Activated naive CD8-positive, alpha-beta T cell treated with anti-CD3 and anti-CD28 coated beads, Interleukin-2, amount 10 ng/mL, durations not matched to agents 7 days and 5 days (primary cell): ENCODE results near the gene P3H2. TPM values are rescaled to one million over a fixed set of nuclear protein-coding genes. Genes with fewer than 3 reads are reported as not detected.
"Not testable (repeated sequence)": the region's sequence is repeated elsewhere in the genome, so short reads cannot be mapped to it uniquely, and the experiment has no call there.

ENCODE experiments used
- ATAC-seq: fragments of 150-1000 bp; cut with Tn5 transposase; one replicate; pipeline ENCODE4 v1.10.0; 2021; ENCODE audit warnings: low read depth, moderate library complexity
- POLR2A ChIA-PET: fragments of 350-600 bp; sonication (Branson Sonifier 250); formaldehyde crosslinking; loops from one replicate; lab custom pipeline; 2021; ENCODE audit warnings: antibody characterized with exemption; lab: Charles Lee
- DNase-seq: peaks from one replicate; pipeline ENCODE4 v3.0.0; 2021
- H3K27ac Mint-ChIP-seq: one replicate; pipeline ENCODE4 v1.8.0; 2022; ENCODE audit warnings: mild to moderate bottlenecking, mixed read lengths
- H3K27me3 Mint-ChIP-seq: one replicate; pipeline ENCODE4 v1.8.0; 2022; ENCODE audit warnings: mild to moderate bottlenecking, moderate library complexity, mixed read lengths
- H3K36me3 Mint-ChIP-seq: one replicate; pipeline ENCODE4 v1.8.0; 2021; ENCODE audit warnings: mild to moderate bottlenecking, mixed read lengths
- H3K4me1 Mint-ChIP-seq: one replicate; pipeline ENCODE4 v1.8.0; 2021; ENCODE audit warnings: mixed read lengths
- H3K4me3 Mint-ChIP-seq: one replicate; pipeline ENCODE4 v1.8.0; 2022; ENCODE audit warnings: mild to moderate bottlenecking, moderate library complexity, mixed read lengths
- H3K9me3 Mint-ChIP-seq: one replicate; pipeline ENCODE4 v1.8.0; 2021; ENCODE audit warnings: mixed read lengths
- total RNA-seq, 2 experiments: library from RNA; stranded (reverse); gene quantifications; one replicate each; pipeline ENCODE4 v1.2.3, GENCODE V29; 2021

The P3H2 gene
- total RNA-seq, 2 experiments from 2014 or later, result not detected

- Mint-ChIP-seq H3K27ac (no peak overlapping the region), H3K4me3 (no peak overlapping the region), H3K4me1 (no peaks in the 10 kb centered on the region), H3K27me3 (peaks cover 11% of the 10 kb centered on the region), H3K9me3 (no peaks in the 10 kb centered on the region), H3K36me3 (no peaks in the 10 kb centered on the region)
- POLR2A ChIA-PET, result no interaction called here
- ATAC-seq, result no peak
- no peak for DNase-seq
These were observed 31.0 kb downstream of the P3H2 start for GRCh38 chr3:190089711-190090110.

GRCh38 chr3:190088890-190089289 lies 31.8 kb downstream of the P3H2 start:
- no peaks in the 10 kb centered on the region for H3K9me3 Mint-ChIP-seq
- H3K36me3 Mint-ChIP-seq, result no peaks in the 10 kb centered on the region
- DNase-seq (no peak), ATAC-seq (no peak)
- POLR2A ChIA-PET, result no interaction called here
- peaks cover 11% of the 10 kb centered on the region for H3K27me3 Mint-ChIP-seq
- no peak overlapping the region for H3K4me3 Mint-ChIP-seq
- H3K27ac Mint-ChIP-seq, result no peak overlapping the region
- H3K4me1 Mint-ChIP-seq, result no peaks in the 10 kb centered on the region

GRCh38 chr3:190086191-190086590 lies 34.5 kb downstream of the P3H2 start:
- H3K9me3 Mint-ChIP-seq, result no peaks in the 10 kb centered on the region
- peaks cover 10% of the 10 kb centered on the region for H3K27me3 Mint-ChIP-seq
- DNase-seq, result no peak
- H3K4me3 Mint-ChIP-seq, result no peak overlapping the region
- POLR2A ChIA-PET, result no interaction called here
- H3K27ac Mint-ChIP-seq, result no peak overlapping the region
- H3K4me1 Mint-ChIP-seq, result no peaks in the 10 kb centered on the region
- H3K36me3 Mint-ChIP-seq, result no peaks in the 10 kb centered on the region
- no peak for ATAC-seq

- no peaks in the 10 kb centered on the region for H3K4me1 Mint-ChIP-seq
These were observed 35.7 kb downstream of the P3H2 start for GRCh38 chr3:190084983-190085382.

GRCh38 chr3:190083635-190084034 lies 37.1 kb downstream of the P3H2 start:
- Mint-ChIP-seq H3K4me1 (no peaks in the 10 kb centered on the region), H3K36me3 (no peaks in the 10 kb centered on the region), H3K9me3 (no peaks in the 10 kb centered on the region), H3K27ac (no peak overlapping the region), H3K27me3 (peaks cover 9% of the 10 kb centered on the region), H3K4me3 (no peak overlapping the region)
- POLR2A ChIA-PET, result no interaction called here
- ATAC-seq (no peak), DNase-seq (no peak)

More at GRCh38 chr3:190084983-190085382, 35.7 kb downstream of the P3H2 start:
- DNase-seq, result no peak
- H3K36me3 Mint-ChIP-seq, result no peaks in the 10 kb centered on the region
- H3K27ac Mint-ChIP-seq, result no peak overlapping the region
- H3K4me3 Mint-ChIP-seq, result no peak overlapping the region
- no peak for ATAC-seq
- POLR2A ChIA-PET, result no interaction called here
- H3K9me3 Mint-ChIP-seq, result no peaks in the 10 kb centered on the region
- peaks cover 9% of the 10 kb centered on the region for H3K27me3 Mint-ChIP-seq

- H3K36me3 Mint-ChIP-seq, result no peaks in the 10 kb centered on the region
- no peaks in the 10 kb centered on the region for H3K4me1 Mint-ChIP-seq
- H3K27me3 Mint-ChIP-seq, result peaks cover 8% of the 10 kb centered on the region
- POLR2A ChIA-PET, result no interaction called here
- ATAC-seq (no peak), DNase-seq (no peak)
- H3K4me3 Mint-ChIP-seq, result no peak overlapping the region
- no peaks in the 10 kb centered on the region for H3K9me3 Mint-ChIP-seq
- no peak overlapping the region for H3K27ac Mint-ChIP-seq
These were observed 39.3 kb downstream of the P3H2 start for GRCh38 chr3:190081389-190081788.

GRCh38 chr3:190079173-190079572 lies 41.5 kb downstream of the P3H2 start:
- ATAC-seq, POLR2A ChIA-PET, H3K4me3 Mint-ChIP-seq, H3K27me3 Mint-ChIP-seq, H3K4me1 Mint-ChIP-seq, H3K36me3 Mint-ChIP-seq, H3K27ac Mint-ChIP-seq, H3K9me3 Mint-ChIP-seq, DNase-seq: not testable (repeated sequence)

- no peak overlapping the region for H3K4me3 Mint-ChIP-seq
- DNase-seq, result no peak
- H3K27me3 Mint-ChIP-seq, result peaks cover 2% of the 10 kb centered on the region
- H3K36me3 Mint-ChIP-seq, result no peaks in the 10 kb centered on the region
- POLR2A ChIA-PET, result no interaction called here
- no peak for ATAC-seq
- no peaks in the 10 kb centered on the region for H3K4me1 Mint-ChIP-seq
- no peak overlapping the region for H3K27ac Mint-ChIP-seq
- H3K9me3 Mint-ChIP-seq, result no peaks in the 10 kb centered on the region
These were observed 43.2 kb downstream of the P3H2 start for GRCh38 chr3:190077395-190078045.

GRCh38 chr3:190076601-190077394 lies 43.9 kb downstream of the P3H2 start:
- ATAC-seq (no peak), DNase-seq (no peak)
- Mint-ChIP-seq H3K36me3 (no peaks in the 10 kb centered on the region), H3K27me3 (peaks cover 2% of the 10 kb centered on the region), H3K4me3 (no peak overlapping the region), H3K4me1 (no peaks in the 10 kb centered on the region), H3K27ac (no peak overlapping the region), H3K9me3 (no peaks in the 10 kb centered on the region)
- POLR2A ChIA-PET, result no interaction called here

GRCh38 chr3:190076136-190076535 lies 44.6 kb downstream of the P3H2 start:
- ATAC-seq (no peak), DNase-seq (no peak)
- Mint-ChIP-seq H3K27me3 (peaks cover 2% of the 10 kb centered on the region), H3K4me3 (no peak overlapping the region), H3K9me3 (no peaks in the 10 kb centered on the region), H3K36me3 (no peaks in the 10 kb centered on the region), H3K27ac (no peak overlapping the region), H3K4me1 (no peaks in the 10 kb centered on the region)
- POLR2A ChIA-PET, result no interaction called here

- Mint-ChIP-seq H3K36me3 (no peaks in the 10 kb centered on the region), H3K4me3 (no peak overlapping the region), H3K27me3 (peaks cover 4% of the 10 kb centered on the region), H3K4me1 (no peaks in the 10 kb centered on the region), H3K9me3 (no peaks in the 10 kb centered on the region), H3K27ac (no peak overlapping the region)
- POLR2A ChIA-PET, result no interaction called here
- ATAC-seq, result no peak
- no peak for DNase-seq
These were observed 45.9 kb downstream of the P3H2 start for GRCh38 chr3:190074817-190075216.

- H3K9me3 Mint-ChIP-seq, result no peaks in the 10 kb centered on the region
These were observed 47.3 kb downstream of the P3H2 start for GRCh38 chr3:190073264-190074008.

GRCh38 chr3:190072856-190073255 lies 47.8 kb downstream of the P3H2 start:
- Mint-ChIP-seq H3K27ac (no peak overlapping the region), H3K4me1 (no peaks in the 10 kb centered on the region), H3K27me3 (peaks cover 4% of the 10 kb centered on the region), H3K4me3 (no peak overlapping the region), H3K9me3 (no peaks in the 10 kb centered on the region), H3K36me3 (no peaks in the 10 kb centered on the region)
- ATAC-seq (no peak), DNase-seq (no peak)
- POLR2A ChIA-PET, result no interaction called here

More at GRCh38 chr3:190073264-190074008, 47.3 kb downstream of the P3H2 start:
- POLR2A ChIA-PET, result no interaction called here
- Mint-ChIP-seq H3K36me3 (no peaks in the 10 kb centered on the region), H3K27ac (no peak overlapping the region), H3K27me3 (peaks cover 4% of the 10 kb centered on the region), H3K4me3 (no peak overlapping the region), H3K4me1 (no peaks in the 10 kb centered on the region)
- ATAC-seq (no peak), DNase-seq (no peak)
